NT2/D1 (cell line): Measurements from ENCODE around the gene C8G.

Experiments used
- SUZ12 ChIP-seq: IDR thresholded peaks from 2 replicates; pipeline ENCODE4 v1.6.1; 2011; ENCODE audit not compliant: insufficient read length, insufficient read depth; ENCODE audit errors: extremely low read depth
- YY1 ChIP-seq: IDR thresholded peaks from 2 replicates; pipeline ENCODE4 v1.6.1; 2011; ENCODE audit not compliant: insufficient read length, insufficient read depth
- ZNF274 ChIP-seq: IDR thresholded peaks from 2 replicates; pipeline ENCODE4 v1.6.1; 2011; ENCODE audit warnings: mild to moderate bottlenecking, low read depth, low read length

- TF ChIP-seq YY1 (no peak), ZNF274 (no peak), SUZ12 (no peak)
These were observed 10.8 kb upstream of the C8G start for GRCh38 chr9:136934277-136934676.
